GM21717 (cell line): ENCODE measurements around the gene WDR54.

Experiments used
- ATAC-seq: cut with Tn5 transposase; IDR thresholded peaks from one replicate; pipeline ENCODE4 v1.9.1; 2021; ENCODE audit warnings: mild to moderate bottlenecking, moderate library complexity; ENCODE audit not compliant: unreplicated experiment

The WDR54 gene, protein sequence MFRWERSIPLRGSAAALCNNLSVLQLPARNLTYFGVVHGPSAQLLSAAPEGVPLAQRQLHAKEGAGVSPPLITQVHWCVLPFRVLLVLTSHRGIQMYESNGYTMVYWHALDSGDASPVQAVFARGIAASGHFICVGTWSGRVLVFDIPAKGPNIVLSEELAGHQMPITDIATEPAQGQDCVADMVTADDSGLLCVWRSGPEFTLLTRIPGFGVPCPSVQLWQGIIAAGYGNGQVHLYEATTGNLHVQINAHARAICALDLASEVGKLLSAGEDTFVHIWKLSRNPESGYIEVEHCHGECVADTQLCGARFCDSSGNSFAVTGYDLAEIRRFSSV

DNA sequence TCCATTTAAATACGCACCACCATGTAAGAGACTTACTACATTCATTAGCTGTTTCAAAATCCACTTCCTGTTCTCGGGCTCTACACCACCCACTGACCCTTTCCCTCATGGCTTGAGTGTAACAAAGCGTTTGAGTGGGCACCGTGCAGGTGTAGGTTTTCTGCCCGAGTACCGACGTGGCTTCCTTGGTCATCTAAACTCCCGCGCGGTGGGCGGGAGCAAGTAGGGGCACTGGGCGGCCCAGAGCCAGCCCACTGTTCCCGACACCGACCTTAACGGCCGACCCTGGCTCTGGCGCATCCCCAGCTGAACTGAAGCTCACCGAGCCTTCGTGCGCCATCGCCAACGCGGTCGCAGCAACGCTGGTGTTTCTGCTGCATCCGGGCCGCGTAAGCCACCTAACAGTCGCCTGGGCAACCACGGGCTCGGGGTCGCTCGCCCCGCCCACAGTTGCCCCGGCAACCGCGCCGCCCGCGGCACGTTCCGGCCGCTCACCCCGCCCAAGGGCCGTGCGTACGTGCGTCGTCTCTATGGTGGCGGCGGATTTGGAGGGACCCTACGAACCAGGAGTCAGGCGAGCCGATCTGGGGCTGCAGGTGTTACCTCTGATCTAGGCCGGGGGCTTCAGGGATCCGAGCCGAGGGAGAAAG is at the start of gene WDR54, which contains the start of gene C2orf81:
TSS of gene WDR54 (plus strand) at position 510 of the 650 bp plus-strand sequence. CDS start 424 bp downstream, outside the sequence.
TSS of gene C2orf81 (minus strand) at position 399 of the 650 bp plus-strand sequence. CDS start at position 340, 59 bp downstream.
- peak; percentile 89 for ATAC-seq

DNA sequence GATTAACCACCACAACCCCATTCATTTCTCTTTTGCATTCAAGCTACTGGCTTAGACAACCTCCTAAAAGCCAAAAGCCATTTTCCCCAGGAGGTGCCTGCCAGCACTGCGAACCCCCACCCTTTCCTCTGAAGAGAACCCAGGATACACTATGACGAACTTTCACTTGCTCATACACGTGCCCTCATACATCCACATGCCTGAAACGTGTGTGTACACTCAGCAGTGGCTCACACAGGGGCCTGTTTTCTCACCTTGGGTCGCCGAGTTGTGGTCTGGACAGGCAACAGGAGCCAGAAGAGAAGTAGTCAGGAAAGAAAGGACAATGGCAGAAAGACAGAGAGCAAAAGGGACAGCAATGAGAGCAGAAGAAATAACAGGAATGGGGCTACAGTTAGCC is 48.9 kb upstream of the WDR54 start:
- ATAC-seq, result no peak

DNA sequence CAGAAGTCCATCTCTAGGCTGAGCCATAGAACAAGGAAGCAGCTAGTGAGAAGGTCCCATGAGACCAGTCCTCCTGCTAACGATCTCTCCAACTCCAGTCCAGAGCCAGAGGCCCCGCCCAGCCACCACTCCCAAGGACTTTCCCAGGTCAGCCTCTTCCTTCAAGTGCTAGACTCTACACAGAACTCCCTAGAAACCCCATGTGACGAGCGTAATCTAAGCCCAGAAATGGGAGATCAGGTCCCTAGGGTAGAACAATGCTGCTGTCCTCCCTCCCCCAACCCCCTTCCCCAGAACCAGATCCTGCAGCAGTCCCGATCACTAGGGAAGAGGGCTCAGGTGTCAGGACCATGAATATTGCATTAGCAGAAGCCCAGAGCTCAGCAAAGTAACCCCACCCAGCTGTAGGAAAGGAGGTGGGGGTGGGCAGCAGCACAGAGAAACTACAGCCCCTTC is 48.3 kb upstream of the WDR54 start:
- no peak for ATAC-seq

DNA sequence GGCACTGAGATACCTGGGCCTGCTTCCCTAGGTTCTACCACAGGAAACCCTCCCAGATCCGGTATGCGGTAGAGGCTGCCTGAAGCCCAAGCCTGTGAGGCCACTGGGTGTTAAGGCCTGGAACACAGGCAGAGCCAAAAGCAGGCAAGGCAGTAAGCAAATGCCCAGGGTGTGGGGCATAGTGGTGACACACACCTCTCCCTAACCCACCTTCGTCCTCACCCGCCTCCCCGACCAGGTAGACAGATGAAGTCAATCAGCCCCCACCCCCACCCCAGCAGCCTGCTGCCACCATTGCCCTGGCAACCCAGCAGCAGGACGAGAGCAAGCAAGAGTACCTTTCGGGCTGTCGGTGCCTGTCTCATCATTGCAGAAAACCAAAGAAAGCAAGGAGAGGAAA is 47.5 kb upstream of the WDR54 start:
- ATAC-seq, result no peak

DNA sequence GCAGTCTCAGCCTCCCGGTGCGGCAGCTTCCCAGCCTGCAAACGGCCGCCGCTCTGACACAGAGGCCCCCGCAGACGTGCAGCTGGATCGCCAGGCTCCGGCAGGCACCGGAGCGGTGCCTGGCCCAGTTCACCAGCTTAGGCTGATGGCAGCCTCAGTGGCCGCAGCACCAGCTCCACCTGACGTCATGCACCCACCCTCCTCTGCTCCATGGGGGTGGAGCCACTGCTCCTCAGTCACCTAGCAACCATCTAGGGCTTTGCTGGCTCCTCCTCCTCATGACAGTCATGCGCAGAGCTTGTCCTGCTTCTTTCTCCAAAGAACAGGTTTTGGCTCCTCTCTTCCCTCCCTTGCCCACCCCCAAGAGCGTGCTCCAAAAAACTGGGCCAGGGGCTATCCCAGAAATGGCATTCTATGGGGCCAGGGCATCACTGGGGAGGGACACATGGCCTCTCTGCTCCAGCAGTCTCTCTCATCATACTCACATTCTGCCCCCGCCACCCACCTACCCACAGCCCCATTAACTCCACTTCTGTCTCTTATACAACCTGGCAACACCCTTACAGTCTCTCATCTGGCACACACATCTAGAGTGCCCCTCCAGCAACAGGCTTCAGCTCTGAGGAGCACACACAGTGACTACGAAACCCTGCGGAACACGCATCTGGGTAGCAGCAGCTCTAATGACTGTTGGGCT is 46.9 kb upstream of the WDR54 start:
- no peak for ATAC-seq

DNA sequence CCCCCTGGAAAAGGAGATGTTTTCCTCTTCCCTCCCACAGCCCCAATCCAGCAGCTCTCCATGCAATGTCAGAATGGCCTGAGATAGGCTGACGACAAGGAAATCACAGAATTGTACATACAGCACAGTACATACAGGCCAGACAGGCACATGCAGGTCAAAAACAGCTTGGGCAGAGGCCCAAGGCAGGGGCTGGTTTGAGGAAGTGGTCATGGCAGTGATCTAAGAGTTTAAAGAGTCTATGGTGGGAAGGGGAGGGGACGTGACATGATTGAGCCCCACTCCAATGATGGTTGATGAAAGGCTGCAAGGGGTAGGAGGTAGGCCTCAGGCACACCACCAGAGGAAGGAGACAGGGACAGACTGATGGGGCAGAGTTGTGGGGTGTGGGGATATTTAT is 45.7 kb upstream of the WDR54 start:
- no peak for ATAC-seq

DNA sequence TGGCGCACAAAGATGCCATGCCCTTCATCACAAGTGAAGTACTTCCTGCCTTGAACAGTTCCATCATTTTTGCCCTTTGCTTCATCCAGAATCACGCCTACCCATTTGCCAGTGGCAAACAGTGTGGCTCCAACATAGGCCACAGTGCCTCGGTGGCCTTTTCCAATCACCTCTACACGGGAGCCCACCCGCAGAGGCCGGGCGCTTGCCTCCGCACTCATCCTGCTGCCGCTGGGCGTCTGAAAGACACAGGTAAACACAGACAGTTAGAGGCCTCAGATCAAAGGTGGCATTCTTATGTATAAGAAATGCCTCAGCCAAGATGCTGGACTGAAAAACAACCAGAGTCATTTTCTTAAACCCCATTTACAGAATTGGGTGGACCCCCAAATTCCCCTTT is 43.5 kb upstream of the WDR54 start:
- no peak for ATAC-seq

DNA sequence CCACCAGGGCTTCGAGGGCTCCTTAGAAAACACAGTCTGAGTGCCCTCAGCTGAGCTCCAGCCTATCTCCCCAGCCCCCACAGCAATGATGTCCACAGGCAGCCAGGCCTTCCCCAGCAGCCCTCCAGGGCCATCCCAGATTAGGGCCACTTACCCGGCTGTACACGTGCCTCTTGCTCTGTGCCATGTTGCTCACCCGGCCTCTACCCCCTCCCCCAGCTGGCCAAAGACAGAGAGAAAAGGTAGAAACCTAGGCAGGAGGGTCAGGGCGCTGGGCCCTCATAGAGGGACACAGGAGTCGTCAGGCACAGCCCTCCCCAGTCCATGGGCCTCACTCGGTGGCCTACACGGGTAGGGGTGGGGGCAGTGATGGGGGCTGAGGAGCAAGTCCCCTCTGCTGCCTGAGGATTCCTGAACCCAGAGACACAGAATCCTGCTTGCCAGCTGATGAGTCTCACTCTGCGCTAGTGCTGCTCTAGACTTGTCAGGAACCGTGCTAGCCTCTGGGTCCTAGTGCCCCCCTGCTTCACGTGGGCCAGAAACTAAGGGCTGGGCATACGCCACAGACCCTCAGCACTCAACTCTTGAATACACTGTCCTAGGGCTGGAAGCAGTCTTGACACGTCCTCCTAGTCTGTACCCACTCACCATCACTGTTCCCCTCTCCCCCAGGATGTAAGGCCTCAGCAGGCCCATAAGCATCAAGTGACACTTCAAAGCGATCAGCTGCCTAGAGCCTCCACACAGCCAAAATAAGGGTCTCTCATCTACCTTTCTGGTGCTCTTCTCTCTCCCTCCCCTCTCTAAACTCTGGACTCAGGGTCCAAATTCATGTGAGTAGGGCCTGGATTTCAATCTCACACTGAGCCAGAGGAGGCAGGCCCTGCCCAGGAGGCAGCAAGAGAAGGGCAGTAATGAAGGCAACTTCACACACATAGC is 41.4 kb upstream of the WDR54 start, which contains the start of gene DCTN1:
TSS of gene DCTN1 (minus strand) at position 461 of the 939 bp plus-strand sequence. CDS start at position 187, 274 bp downstream.
- peak; percentile 81 for ATAC-seq

DNA sequence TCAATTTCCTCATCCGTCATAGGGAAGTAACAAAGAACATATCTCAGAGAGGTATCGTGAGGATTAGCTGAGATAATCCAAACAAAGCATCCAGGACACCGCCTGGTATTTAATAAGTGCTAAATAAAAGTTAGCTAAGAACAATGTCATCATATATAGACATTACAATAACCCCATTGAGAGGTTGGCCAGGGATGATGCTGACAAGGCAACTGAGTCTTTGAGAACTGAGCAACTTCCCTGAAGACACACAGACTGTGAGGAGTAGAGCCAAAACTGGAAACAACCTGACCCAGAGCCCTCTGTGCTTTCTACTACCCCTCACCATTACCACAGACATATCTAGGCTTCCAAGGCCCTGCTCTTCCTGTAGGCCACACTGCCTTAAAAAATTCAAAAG is 39.8 kb upstream of the WDR54 start:
- no peak for ATAC-seq

DNA sequence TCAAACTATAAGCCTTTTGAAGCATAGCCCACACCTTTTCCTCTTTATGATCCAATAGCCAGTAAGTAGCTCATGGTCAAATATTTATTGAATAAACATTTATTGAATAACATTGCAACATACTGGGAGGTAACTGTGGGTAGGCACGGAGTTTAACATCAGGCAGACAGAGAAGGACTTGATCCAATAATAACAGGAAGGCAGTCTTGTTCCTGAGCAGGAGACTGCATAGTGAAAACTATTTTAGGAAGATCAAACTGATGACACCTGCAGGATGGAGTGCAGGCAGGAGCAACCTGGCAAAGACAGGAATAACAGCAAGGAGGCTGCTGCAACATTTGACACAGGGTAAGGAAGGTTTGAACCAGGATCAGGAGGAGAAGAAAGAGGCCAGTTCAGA is 38.3 kb upstream of the WDR54 start:
- no peak for ATAC-seq

DNA sequence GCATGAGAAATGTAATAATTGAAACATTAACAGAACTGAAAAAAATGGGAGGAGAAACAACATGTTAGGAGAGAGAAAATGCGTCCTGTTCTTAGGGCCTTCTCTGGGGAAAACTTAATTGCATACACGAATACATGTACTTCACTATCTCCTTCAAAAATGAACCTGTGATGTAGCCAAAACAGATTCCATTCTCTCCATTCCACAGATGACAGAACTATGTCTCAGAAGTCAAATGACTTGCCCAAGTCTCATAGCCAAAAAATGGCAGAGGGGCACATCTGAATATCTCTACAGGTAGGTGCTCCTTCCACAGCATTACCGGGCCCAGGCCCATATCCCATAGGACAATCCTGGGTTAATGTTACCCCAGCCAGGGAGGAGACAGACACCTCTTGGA is 37.5 kb upstream of the WDR54 start:
- no peak for ATAC-seq

DNA sequence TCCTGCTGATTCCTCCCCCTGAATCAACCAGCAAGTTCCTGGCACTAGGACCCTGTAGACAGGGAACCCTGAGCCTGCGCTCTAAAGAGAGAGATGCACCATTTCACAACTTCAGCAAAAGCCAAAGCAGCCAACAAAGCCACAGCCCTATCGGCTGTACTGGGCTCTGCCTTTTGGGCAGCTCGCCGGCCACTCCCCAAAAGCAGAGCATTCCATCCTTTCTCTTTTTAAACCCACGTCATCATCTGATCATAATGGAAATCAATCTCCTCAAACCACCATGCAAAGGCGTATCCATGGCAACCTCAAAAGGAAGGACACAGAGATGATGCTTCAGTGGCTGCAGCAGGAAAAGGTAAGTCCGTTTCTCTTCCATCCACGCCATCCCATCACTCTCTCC is 36.1 kb upstream of the WDR54 start:
- no peak for ATAC-seq

DNA sequence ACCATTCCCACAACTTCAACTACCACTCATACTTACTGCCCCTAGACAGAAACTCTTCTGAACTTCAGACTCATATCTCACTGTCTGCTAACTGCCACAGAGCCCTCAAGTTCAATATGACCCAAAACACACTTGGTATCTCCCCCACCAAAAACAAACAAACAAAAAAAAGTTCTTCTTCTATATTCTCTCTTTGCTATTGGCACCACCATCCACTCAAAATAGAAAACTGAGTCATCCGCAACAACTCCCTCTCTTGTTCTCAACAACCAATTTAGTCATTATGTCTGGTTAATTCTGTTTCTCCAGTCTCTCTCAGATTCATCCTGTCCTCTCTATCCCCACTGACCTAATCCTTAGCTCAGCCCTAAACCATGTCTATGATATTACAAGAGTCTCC is 34.2 kb upstream of the WDR54 start:
- no peak for ATAC-seq

DNA sequence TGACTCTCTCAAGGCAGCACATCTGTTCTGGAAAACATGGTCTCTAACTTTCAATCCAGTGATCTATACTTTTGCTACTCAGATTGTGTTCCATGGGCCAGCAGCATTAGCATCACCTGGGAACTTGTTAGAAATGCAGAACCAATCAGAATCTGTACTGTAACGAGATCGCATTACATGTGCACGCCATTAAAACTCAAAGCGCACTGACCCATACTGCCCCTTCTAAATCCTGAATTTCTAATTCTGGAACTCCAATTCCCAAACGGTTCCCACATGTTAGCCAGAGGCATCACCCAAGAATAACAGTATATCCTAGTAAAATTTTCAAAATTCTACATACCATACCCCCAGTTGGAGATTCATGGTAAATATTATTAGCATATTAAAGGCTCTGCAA is 30.9 kb upstream of the WDR54 start:
- ATAC-seq, result no peak

DNA sequence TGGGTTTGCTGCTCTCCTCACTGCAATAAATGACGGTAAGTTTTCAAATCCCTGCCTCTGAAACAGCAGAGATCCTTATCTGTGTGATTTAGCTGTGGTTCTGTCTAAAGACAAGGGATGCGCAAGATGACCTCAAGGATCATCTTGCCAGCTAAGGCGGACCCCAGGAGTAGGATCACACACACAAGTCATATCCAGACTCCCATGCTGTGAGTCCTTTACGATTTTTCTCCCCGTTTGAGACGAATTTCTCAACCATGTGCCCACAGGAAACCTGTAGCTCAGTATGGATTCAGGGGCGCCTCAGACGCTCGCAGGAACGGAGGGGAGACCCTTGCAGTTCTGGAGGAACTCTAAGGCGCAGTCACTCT is 30.3 kb upstream of the WDR54 start:
- peak; percentile 16 for ATAC-seq

DNA sequence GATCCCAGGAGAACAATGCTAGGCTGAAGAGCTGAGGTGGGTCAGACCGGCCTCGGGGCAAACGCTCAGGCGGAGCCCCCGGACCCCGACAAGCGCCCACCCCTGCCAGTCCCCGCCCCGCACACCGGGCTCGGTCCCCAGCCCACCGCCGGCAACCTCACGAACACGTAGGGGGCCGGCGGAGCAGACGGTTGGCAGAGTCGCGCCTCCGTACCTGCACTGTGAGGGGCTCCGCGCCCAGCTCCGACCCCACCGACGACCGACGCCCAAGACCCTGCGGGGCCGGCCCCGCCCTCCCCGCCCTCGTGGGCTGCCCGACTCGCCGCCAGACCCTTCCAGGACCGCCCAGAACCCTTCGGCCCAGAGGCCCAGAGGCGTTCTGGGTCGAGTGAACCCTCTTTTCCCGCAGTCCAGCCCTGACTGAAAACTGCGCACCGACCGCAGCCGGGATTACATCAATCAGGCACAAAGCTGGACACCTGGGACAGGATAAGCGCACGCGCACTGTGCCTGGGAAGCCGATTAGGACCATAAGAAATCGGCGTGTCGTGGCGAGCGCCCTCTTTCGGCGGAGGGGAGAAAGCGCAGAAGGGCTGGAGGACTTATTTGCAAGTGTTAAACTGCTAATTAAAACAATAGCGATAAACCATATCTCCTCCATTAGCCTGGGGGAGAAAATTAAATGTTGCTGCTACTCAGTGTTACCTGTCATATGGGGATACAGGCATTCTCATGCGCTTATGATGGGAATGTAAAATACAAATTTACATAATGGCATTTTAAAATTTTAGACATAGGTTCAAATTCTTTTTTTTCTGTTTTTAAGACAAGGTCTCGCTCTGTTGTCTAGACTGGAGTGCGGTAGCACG is 29.7 kb upstream of the WDR54 start:
- peak; percentile 65 for ATAC-seq

DNA sequence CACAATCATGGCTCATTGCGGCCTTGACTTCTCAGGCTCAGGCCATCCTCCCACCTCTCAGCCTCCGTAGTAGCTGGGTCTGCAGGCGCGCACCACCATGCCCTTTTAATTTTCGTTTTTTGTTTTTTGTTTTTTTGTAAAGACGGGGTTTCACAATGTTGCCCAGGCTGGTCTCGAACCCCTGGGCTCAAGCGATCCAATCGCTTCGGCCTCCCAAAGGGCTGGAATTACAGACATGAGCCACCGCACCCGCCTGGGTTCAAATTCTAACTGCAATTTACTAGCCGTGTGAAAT is 29.1 kb upstream of the WDR54 start:
- ATAC-seq, result no peak

DNA sequence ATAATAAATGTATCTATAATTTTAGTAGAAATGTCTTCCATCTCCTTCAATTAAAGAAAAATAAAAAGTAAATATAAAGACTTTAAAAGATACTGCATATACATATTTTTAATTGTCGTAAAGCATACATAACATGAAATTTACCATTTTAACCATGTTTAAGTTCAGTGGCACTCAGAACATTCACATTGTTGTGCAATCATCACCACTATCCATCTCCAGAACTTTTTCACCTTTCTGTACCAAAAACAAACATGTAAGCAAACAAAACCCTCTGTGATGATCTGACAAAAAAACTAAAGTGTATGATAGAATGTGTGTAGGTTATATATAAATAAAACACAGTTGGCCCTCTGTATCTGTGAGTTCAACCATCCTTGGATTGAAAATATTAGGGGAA is 28.0 kb upstream of the WDR54 start:
- no peak for ATAC-seq

DNA sequence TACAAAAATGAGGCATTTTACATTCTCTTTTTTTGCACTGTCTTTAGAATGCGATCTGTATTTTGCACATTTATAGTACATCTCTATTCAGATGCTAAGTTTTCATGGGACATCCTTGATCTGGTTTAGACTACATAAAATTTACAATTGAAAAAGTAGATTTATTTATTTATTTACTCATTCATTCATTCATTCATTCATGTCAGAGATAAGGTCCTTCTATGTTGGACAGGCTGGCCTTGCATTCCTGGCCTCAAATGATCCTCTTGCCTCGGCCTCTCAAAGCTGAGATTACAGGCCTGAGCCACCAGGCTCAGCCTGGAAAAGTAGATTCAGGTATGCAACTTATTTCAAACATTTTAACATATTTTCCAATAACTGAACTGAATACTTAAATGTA is 25.4 kb upstream of the WDR54 start:
- ATAC-seq, result no peak

DNA sequence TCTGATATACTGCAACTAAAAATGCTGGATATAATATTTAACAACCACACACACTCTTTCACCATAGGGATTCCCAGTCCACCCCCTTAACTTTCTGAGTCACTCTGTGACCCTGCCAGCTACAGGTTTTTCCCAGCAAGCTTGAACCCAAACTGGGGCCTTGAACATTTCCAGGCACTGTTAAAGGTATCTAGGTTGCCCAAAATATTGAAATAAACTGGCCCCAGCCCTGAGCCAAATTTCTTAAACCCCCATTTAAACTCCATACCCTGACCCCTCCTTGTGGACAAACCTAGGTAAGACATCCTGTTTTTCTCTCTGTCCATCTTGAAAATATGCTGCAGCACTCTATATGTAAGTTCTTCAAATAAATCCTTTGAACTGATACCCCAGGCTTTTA is 21.7 kb upstream of the WDR54 start:
- peak; percentile 49 for ATAC-seq
